ENCODE data around the gene TMEM184B.

DNA sequence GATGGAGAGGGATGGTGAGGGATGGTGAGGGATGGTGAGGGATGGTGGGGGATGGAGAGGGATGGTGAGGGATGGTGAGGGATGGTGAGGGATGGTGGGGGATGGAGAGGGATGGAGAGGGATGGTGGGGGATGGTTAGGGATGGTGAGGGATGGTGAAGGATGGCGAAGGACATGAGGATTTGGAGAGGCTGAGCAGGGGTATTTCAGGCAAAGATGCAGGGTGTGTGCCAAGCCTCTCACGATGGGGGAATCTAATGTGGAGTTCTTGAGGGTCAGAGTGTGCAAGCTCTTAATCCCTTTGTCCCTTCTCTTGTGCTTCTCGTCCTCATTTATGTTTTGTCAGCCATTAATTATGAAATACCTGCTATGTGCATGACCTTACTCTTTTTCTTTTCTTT lies 83.7 kb downstream of the TMEM184B start:
- TF ChIP-seq ZNF274 (IDR thresholded peaks at IDR 0.05; ENCODE audit: low read depth, low read length) (no peak), SUZ12 (IDR thresholded peaks at IDR 0.05; ENCODE audit: extremely low read depth, insufficient read depth, insufficient read length) (no peak), YY1 (IDR thresholded peaks at IDR 0.05; ENCODE audit: insufficient read depth, insufficient read length) (no peak)

Measured in NT2/D1 (cell line).